GM12892 (cell line): ENCODE results near the gene SMIM1.

Experiments used
- POLR2A ChIP-seq: IDR thresholded peaks from 2 replicates; pipeline ENCODE4 v1.6.1; 2011; ENCODE audit warnings: low read depth, low read length, control low read depth
- POLR2AphosphoS5 ChIP-seq: IDR thresholded peaks from 2 replicates; pipeline ENCODE4 v1.6.1; 2011; ENCODE audit warnings: low read depth, low read length, control low read depth
- TAF1 ChIP-seq: IDR thresholded peaks from 2 replicates; pipeline ENCODE4 v1.6.1; 2011; ENCODE audit warnings: low read depth, mild to moderate bottlenecking, control low read depth, low read length, borderline replicate concordance

DNA sequence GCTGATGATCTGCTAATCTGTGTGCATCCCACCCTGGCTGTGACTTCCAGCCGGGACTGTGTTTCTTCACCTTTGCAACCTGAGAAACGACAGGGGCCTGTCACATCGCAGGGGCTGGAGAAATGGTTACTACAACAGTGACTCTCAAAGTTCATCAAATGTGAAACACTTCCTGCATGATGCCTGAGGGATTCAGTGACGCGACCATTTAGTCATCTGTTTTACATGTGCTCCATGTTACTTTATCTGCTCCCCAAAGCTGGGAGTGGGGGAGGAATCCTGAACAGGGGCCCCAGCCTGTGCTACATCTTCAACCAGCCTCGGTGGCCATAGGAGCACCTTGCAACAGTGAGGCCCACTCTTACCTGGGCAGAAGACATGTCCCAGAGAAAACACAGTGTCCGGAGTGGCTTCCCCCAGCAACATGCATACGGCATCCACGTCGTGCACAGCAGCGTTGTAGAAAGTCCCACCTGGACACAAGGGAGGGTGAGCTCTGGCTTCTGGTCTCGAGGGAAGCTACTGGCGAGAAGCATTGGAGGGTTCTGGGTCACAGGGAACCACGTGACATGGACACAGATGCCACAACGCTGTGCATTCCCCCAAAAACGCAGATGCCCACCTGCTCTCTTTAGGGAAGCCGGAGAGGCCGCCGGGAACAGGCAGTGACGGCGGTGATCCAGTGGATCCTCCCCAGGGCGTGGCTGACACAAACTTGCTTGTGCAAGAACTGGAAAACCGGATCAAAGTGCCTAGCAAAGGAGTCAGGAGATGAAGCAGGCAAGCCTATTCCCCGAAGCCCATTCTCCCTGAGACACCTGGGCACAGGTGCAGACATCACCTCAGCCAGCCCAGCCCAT lies 29.9 kb upstream of the SMIM1 start:
- no peak for TF ChIP-seq TAF1
- TF ChIP-seq POLR2A = no peak
- no peak for TF ChIP-seq POLR2AphosphoS5
